HCT116 (cell line): Measurements from ENCODE around the gene PRRC2C. TPM values are rescaled to one million over a fixed set of nuclear protein-coding genes. Genes with fewer than 3 reads are reported as not detected.

Experiments used
- ATAC-seq: fragments of 200-7000 bp; cut with Tn5 transposase; 2 replicates; pipeline ENCODE4 v1.9.1; 2020; ENCODE audit warnings: mild to moderate bottlenecking, moderate library complexity
- BruUV-seq: library from RNA; stranded (reverse); fragments of 400-500 nt; replicated peaks from 2 replicates; lab custom pipeline; 2021; lab: Mats Ljungman, UMichigan
- CTCF ChIA-PET: fragments of 300-600 bp; sonication (Branson Sonifier 250); formaldehyde crosslinking; loops from one replicate; lab custom pipeline; 2021; ENCODE audit warnings: antibody characterized with exemption; lab: Charles Lee
- POLR2A ChIA-PET: fragments of 300-600, 350-600 bp; sonication (Branson Sonifier 250); formaldehyde crosslinking; loops from one replicate; lab custom pipeline; 2021; ENCODE audit warnings: antibody characterized with exemption; lab: Charles Lee
- RAD21 ChIA-PET, 2 experiments: fragments of 300-600 bp; sonication (Branson Sonifier 250); formaldehyde crosslinking; loops; one replicate each; lab custom pipeline; 2023; ENCODE audit warnings: low total read pairs in 2 of 2; ENCODE audit not compliant: uncharacterized antibody in 2 of 2, unreplicated experiment in 2 of 2, low non-redundant PET in 1 of 2; lab: Charles Lee
- DNase-seq: peaks from one replicate; pipeline ENCODE4 v3.0.0-alpha.2; 2010; ENCODE audit warnings: low read depth, low spot score
- H2AFZ ChIP-seq: fragments of 200-600 bp; shearing (Covaris generic), sonication (generic); 2 replicates; pipeline ENCODE4 v1.6.1; 2017; ENCODE audit warnings: low read depth, mixed run types, mixed read lengths, antibody characterized with exemption, low read length; ENCODE audit not compliant: poor library complexity, severe bottlenecking
- H3K27ac ChIP-seq: 2 replicates; pipeline ENCODE4 v1.5.1; 2012; ENCODE audit warnings: low read depth, low read length
- H3K27me3 ChIP-seq: fragments of 200-600 bp; sonication (generic); 2 replicates; pipeline ENCODE4 v1.6.1; 2016; ENCODE audit warnings: mixed run types, low read length, mixed read lengths; ENCODE audit not compliant: insufficient read depth
- H3K36me3 ChIP-seq, 2 experiments: fragments of 200-500 bp in 1 of 2; fragments of 200-600 bp in 1 of 2; sonication (Bioruptor generic) in 1 of 2; sonication (generic) in 1 of 2; 2 replicates each; pipeline versions ENCODE4 v1.5.1 to v1.6.1; 2014 to 2016; ENCODE audit warnings: low read length in 2 of 2, inconsistent platforms in 1 of 2, mixed read lengths in 1 of 2, mixed run types in 1 of 2; ENCODE audit not compliant: insufficient read depth in 2 of 2, control insufficient read depth in 1 of 2
- H3K4me1 ChIP-seq, 2 experiments: fragments of 200-600 bp in 1 of 2; sonication (generic) in 1 of 2; 2 replicates each; pipeline versions ENCODE4 v1.5.1 to v1.6.1; 2012 to 2017; ENCODE audit warnings: low read length in 2 of 2, inconsistent platforms in 1 of 2, mild to moderate bottlenecking in 1 of 2, mixed read lengths in 1 of 2, mixed run types in 1 of 2, moderate library complexity in 1 of 2; ENCODE audit not compliant: insufficient read depth in 2 of 2, control insufficient read depth in 1 of 2
- H3K4me2 ChIP-seq: fragments of 200-600 bp; sonication (generic); 2 replicates; pipeline ENCODE4 v1.6.1; 2017; ENCODE audit warnings: mixed run types, low read length, mixed read lengths
- H3K4me3 ChIP-seq, 2 experiments: fragments of 200-600 bp in 1 of 2; sonication (generic) in 1 of 2; replicated peaks in 1 of 2; 2 replicates each; pipeline ENCODE4 v1.5.1; 2011 to 2016; ENCODE audit warnings: low read length in 2 of 2, control low read depth in 1 of 2, low read depth in 1 of 2, mild to moderate bottlenecking in 1 of 2, mixed read lengths in 1 of 2, mixed run types in 1 of 2
- H3K79me2 ChIP-seq: fragments of 200-600 bp; sonication (generic); 2 replicates; pipeline ENCODE4 v1.6.1; 2017; ENCODE audit warnings: mild to moderate bottlenecking, mixed run types, low read length, moderate library complexity, mixed read lengths; ENCODE audit not compliant: insufficient read depth
- H3K9ac ChIP-seq: fragments of 200-600 bp; sonication (generic); 2 replicates; pipeline ENCODE4 v1.6.1; 2016; ENCODE audit warnings: low read length, mixed read lengths
- H3K9me2 ChIP-seq: fragments of 200-600 bp; sonication (generic), shearing (Covaris generic); 2 replicates; pipeline ENCODE4 v1.6.1; 2017; ENCODE audit warnings: mixed run types, mild to moderate bottlenecking, moderate library complexity; ENCODE audit not compliant: insufficient read depth
- H3K9me3 ChIP-seq, 2 experiments: fragments of 200-500 bp in 1 of 2; fragments of 200-600 bp in 1 of 2; sonication (Bioruptor generic) in 1 of 2; sonication (generic) in 1 of 2; 2 replicates each; pipeline ENCODE4 v1.6.1; 2014 to 2017; ENCODE audit warnings: low read length in 2 of 2, mixed read lengths in 2 of 2, inconsistent platforms in 1 of 2, low read depth in 1 of 2, mild to moderate bottlenecking in 1 of 2, mixed run types in 1 of 2, moderate library complexity in 1 of 2; ENCODE audit not compliant: control insufficient read depth in 1 of 2, insufficient read depth in 1 of 2
- H4K20me1 ChIP-seq: fragments of 200-600 bp; sonication (generic), shearing (Covaris generic); 2 replicates; pipeline ENCODE4 v1.6.1; 2017; ENCODE audit warnings: mixed run types, mild to moderate bottlenecking, moderate library complexity; ENCODE audit not compliant: insufficient read depth
- CBX3 ChIP-seq: IDR thresholded peaks from 2 replicates; pipeline ENCODE4 v1.6.1; 2012; ENCODE audit warnings: low read depth
- EGR1 ChIP-seq: IDR thresholded peaks from 2 replicates; pipeline ENCODE4 v1.6.1; 2012; ENCODE audit warnings: low read depth
- EZH2phosphoT487 ChIP-seq: fragments of 200-600 bp; IDR thresholded peaks from 2 replicates; pipeline ENCODE4 v1.6.1; 2018; ENCODE audit warnings: antibody characterized with exemption, borderline replicate concordance
- JUND ChIP-seq: IDR thresholded peaks from 2 replicates; pipeline ENCODE4 v1.6.1; 2012
- POLR2AphosphoS5 ChIP-seq: IDR thresholded peaks from 2 replicates; pipeline ENCODE4 v1.6.1; 2011; ENCODE audit warnings: mild to moderate bottlenecking, low read depth, low read length, moderate library complexity
- RAD21 ChIP-seq: IDR thresholded peaks from 2 replicates; pipeline ENCODE4 v1.6.1; 2012; ENCODE audit warnings: low read depth, mild to moderate bottlenecking
- SIN3A ChIP-seq: IDR thresholded peaks from 2 replicates; pipeline ENCODE4 v1.6.1; 2012; ENCODE audit warnings: low read depth
- TCF7L2 ChIP-seq: IDR thresholded peaks from 2 replicates; pipeline ENCODE4 v1.7.0; 2011; ENCODE audit warnings: borderline replicate concordance, inconsistent platforms; ENCODE audit not compliant: insufficient read depth, insufficient read length; ENCODE audit errors: extremely low read depth
- YY1 ChIP-seq: IDR thresholded peaks from 2 replicates; pipeline ENCODE4 v1.6.1; 2011; ENCODE audit warnings: low read length, low read depth, moderate library complexity, mild to moderate bottlenecking; ENCODE audit not compliant: insufficient replicate concordance; ENCODE audit errors: extremely low read depth
- intact Hi-C: fragments of 100-400 bp; cut with micrococcal nuclease; formaldehyde crosslinking; loops from 2 replicates; pipeline ENCODE4 v1.10.0; 2022
- total RNA-seq: library from RNA; stranded (reverse); gene quantifications from one replicate; pipeline ENCODE4 v1.2.1, GENCODE V29; 2021; ENCODE audit not compliant: unreplicated experiment
- TF ChIP-seq, protein P1 (sequence below): IDR thresholded peaks from 2 replicates; pipeline ENCODE4 v1.6.1; 2012

The PRRC2C gene
- total RNA-seq, 1 experiment from 2014 or later = 154 TPM

GRCh38 chr1:171470726-171471125, 14.6 kb upstream of the PRRC2C start:
- ChIA-PET CTCF (interaction anchor here (1.1 kb wide), 1 partner anchor 226 kb away, joined by 3 read pairs; no protein-coding TSS in a partner anchor), POLR2A (no interaction called here), RAD21 (no interaction called here)
- DNase-seq = no peak
- no peak for ATAC-seq
- Histone ChIP-seq H3K27ac (no peak overlapping the region), H3K4me2 (no peak overlapping the region), H3K9ac (no peak overlapping the region), H4K20me1 (no peaks in the 10 kb centered on the region), H3K79me2 (no peaks in the 10 kb centered on the region), H2AFZ (peak overlapping the region; percentile 32), H3K4me3 (no peak overlapping the region), H3K27me3 (no peaks in the 10 kb centered on the region), H3K4me1 (peaks cover 2 to 16% of the 10 kb centered on the region in 2 experiments; a peak in 2 of 4 replicates), H3K9me2 (no peaks in the 10 kb centered on the region), H3K36me3 (no peaks in the 10 kb centered on the region), H3K9me3 (no peaks in the 10 kb centered on the region)
- intact Hi-C loops = no loop called here
- no TSS peak for BruUV-seq
- TF ChIP-seq POLR2AphosphoS5 (no peak), YY1 (no peak), EGR1 (no peak), RAD21 (no peak), TCF7L2 (no peak), JUND (no peak), SIN3A (no peak), CBX3 (no peak)
- TF ChIP-seq, protein P1, sequence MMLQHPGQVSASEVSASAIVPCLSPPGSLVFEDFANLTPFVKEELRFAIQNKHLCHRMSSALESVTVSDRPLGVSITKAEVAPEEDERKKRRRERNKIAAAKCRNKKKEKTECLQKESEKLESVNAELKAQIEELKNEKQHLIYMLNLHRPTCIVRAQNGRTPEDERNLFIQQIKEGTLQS = no peak

- Histone ChIP-seq H3K27ac (no peak overlapping the region), H3K4me1 (peaks cover 2 to 16% of the 10 kb centered on the region in 2 experiments; a peak in 2 of 4 replicates), H4K20me1 (no peaks in the 10 kb centered on the region), H3K79me2 (no peaks in the 10 kb centered on the region), H3K9me2 (no peaks in the 10 kb centered on the region), H3K4me3 (no peak overlapping the region), H3K9ac (no peak overlapping the region), H3K27me3 (no peaks in the 10 kb centered on the region), H3K36me3 (no peaks in the 10 kb centered on the region), H2AFZ (no peak overlapping the region), H3K4me2 (no peak overlapping the region), H3K9me3 (no peaks in the 10 kb centered on the region)
- ATAC-seq = no peak
- TF ChIP-seq, protein P1 = no peak
- TF ChIP-seq EZH2phosphoT487 = no peak
- no peak for DNase-seq
- CTCF ChIA-PET = no interaction called here
- POLR2A ChIA-PET = no interaction called here
- RAD21 ChIA-PET = no interaction called here
- intact Hi-C loops = no loop called here
- BruUV-seq = no TSS peak
Observed at GRCh38 chr1:171472183-171472647, 13.1 kb upstream of the PRRC2C start.
